H1 (cell line): Measurements from ENCODE around the gene VSX1. TPM values are rescaled to one million over a fixed set of nuclear protein-coding genes. Genes with fewer than 3 reads are reported as not detected.

Experiments
- CHD2 ChIP-seq: IDR thresholded peaks from 2 replicates; pipeline ENCODE4 v1.6.1; 2012; ENCODE audit warnings: low read length, improper control_type of control experiment
- SIN3A ChIP-seq, 2 experiments: IDR thresholded peaks in 1 of 2; conservative IDR thresholded peaks in 1 of 2; 2 replicates each; pipeline ENCODE4 v1.6.1; 2011 to 2012; ENCODE audit warnings: low read length in 2 of 2, improper control_type of control experiment in 1 of 2, low read depth in 1 of 2, mild to moderate bottlenecking in 1 of 2
- SRF ChIP-seq: IDR thresholded peaks from 2 replicates; pipeline ENCODE4 v1.6.1; 2011; ENCODE audit warnings: mild to moderate bottlenecking, low read depth, low read length, moderate library complexity
- polyA plus RNA-seq, 7 experiments: library from polyadenylated mRNA; depleted of rRNA in 3 of 7; stranded (reverse) in 5 of 7; unstranded in 2 of 7; fragments of >200 nt in 5 of 7; fragments of 200-250 nt in 2 of 7; gene quantifications; 1 replicate in 5 of 7; 2 replicates in 1 of 7; 4 replicates in 1 of 7; pipeline versions ENCODE4 v1.2.1 to v1.2.3, GENCODE V29; 2011 to 2013; ENCODE audit warnings: missing spikeins in 2 of 7, mixed read lengths in 2 of 7
- total RNA-seq: library from RNA; stranded (reverse); fragmentation: NEBNext Ultra II Directional; extraction: Animal tissue kit (Norgen Biotek cat#: 25700); gene quantifications from 2 replicates; pipeline ENCODE4 v1.2.1, GENCODE V29; 2021
- TF ChIP-seq, protein P1 (sequence below): IDR thresholded peaks from 2 replicates; pipeline ENCODE4 v1.6.1; 2012; ENCODE audit warnings: inconsistent platforms

Gene VSX1
- total and polyA plus RNA-seq, 2 of the 8 experiments (the other 6 are each of a cell fraction or from before 2014, with no cell fraction given), result 0.14 TPM; not detected in 1

DNA sequence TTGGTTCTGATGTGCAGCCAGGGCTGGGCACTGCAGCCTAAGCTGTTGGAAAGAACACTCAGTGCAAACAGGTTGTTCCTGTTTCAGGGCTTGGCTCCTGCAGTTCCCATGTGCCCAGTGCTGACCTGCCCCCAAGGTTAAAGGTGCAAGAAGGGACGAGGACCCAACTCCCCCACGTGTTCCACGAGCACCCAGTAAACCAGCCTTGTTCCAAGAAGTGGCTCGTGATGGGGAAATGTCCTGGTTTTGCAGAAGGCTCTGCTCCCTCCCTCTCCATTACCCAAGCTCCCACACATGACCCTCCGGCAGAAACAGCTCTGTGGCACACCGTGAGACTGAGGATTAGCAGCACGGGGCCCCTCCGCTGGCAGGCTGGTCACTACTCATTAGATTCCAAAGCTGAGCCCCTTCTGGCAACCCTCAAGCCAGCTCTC, 33.4 kb downstream of the VSX1 start (continued):
- TF ChIP-seq SRF (no peak), CHD2 (no peak), SIN3A (conservative IDR thresholded peaks at IDR 0.05 in 1 of 2, IDR thresholded peaks at IDR 0.05 in 1 of 2; ENCODE audit: low read depth in 1 of 2, low read length in 2 of 2) (no peak)
- TF ChIP-seq, protein P1, sequence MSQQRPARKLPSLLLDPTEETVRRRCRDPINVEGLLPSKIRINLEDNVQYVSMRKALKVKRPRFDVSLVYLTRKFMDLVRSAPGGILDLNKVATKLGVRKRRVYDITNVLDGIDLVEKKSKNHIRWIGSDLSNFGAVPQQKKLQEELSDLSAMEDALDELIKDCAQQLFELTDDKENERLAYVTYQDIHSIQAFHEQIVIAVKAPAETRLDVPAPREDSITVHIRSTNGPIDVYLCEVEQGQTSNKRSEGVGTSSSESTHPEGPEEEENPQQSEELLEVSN, result no peak
